ENCODE data around the gene TRA2B.

The TRA2B gene

GRCh38 chr3:185874119-185874518, 63.7 kb downstream of the TRA2B start:
- no peak for DNase-seq (ENCODE audit: low read depth, low spot score)

- DNase-seq (ENCODE audit: low read depth, low spot score): no peak
These were observed 70.2 kb downstream of the TRA2B start for GRCh38 chr3:185867650-185868049.

GRCh38 chr3:185866995-185867394, 70.8 kb downstream of the TRA2B start:
- DNase-seq (ENCODE audit: low read depth, low spot score): no peak

- no peak for DNase-seq (ENCODE audit: low read depth, low spot score)
These were observed 71.3 kb downstream of the TRA2B start for GRCh38 chr3:185866555-185866954.
